Nephron (organoid): ENCODE measurements around the gene GNPTAB.
A peak's percentile ranks its signal among the peaks of the same experiment; 100 is the strongest.
"Not testable (repeated sequence)": the region's sequence is repeated elsewhere in the genome, so short reads cannot be mapped to it uniquely, and the experiment has no call there.

Source experiments
- H3K27ac Mint-ChIP-seq, 3 experiments: 2 replicates each; pipeline ENCODE4 v1.8.0; 2020; ENCODE audit warnings: mixed read lengths in 3 of 3, mild to moderate bottlenecking in 2 of 3, moderate library complexity in 1 of 3
- H3K27me3 Mint-ChIP-seq: 2 replicates; pipeline ENCODE4 v1.8.0; 2021; ENCODE audit warnings: low read depth, mild to moderate bottlenecking, moderate library complexity, mixed read lengths
- H3K36me3 Mint-ChIP-seq: 2 replicates; pipeline ENCODE4 v1.8.0; 2020; ENCODE audit warnings: low read depth, mixed read lengths
- H3K4me1 Mint-ChIP-seq: 2 replicates; pipeline ENCODE4 v1.8.0; 2020; ENCODE audit warnings: mixed read lengths
- H3K4me3 Mint-ChIP-seq, 3 experiments: 2 replicates each; pipeline ENCODE4 v1.8.0; 2020; ENCODE audit warnings: mild to moderate bottlenecking in 3 of 3, mixed read lengths in 3 of 3, moderate library complexity in 2 of 3
- H3K9me3 Mint-ChIP-seq: 2 replicates; pipeline ENCODE4 v1.8.0; 2020; ENCODE audit warnings: mixed read lengths
- TF ChIP-seq, protein P1 (sequence below), 3 experiments: fragments of 200-600 bp; sonication (generic); IDR thresholded peaks; one replicate each; pipeline ENCODE4 v1.5.0; 2021; ENCODE audit warnings: antibody characterized with exemption in 3 of 3; ENCODE audit not compliant: unreplicated experiment in 3 of 3

Gene GNPTAB

DNA sequence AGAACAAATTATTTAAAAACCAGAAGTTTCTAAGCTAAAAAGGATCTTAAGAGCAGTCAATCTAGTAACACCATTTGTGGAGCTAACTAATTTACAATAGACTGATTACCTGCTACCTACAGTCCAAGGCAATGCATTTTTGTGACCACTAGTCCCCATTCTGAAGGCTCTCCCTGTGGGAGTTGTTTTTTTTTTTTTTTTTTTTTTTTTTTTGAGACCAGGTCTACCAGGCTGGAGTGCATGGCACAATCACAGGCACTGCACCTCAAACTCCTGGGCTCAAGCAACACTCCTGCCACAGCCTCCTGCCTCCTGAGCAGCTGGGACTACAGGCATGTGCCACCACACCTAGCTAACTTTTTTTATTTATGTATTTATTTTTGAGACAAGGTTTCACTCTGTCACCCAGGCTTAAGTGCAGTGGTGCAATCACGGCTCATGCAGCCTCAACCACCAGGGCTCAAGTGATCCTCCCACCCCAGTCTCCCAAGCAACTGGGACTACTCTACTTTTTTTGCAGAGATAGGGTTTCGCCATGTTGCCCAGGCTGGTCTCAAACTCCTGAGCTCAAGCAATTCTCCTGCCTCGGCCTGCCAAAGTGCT is 3.9 kb downstream of the GNPTAB start:
- Mint-ChIP-seq H3K36me3 (no peaks in the 10 kb centered on the region), H3K4me3 (peak overlapping the region in 1 of 3 experiments; percentile 31), H3K4me1 (peaks cover 56% of the 10 kb centered on the region)

DNA sequence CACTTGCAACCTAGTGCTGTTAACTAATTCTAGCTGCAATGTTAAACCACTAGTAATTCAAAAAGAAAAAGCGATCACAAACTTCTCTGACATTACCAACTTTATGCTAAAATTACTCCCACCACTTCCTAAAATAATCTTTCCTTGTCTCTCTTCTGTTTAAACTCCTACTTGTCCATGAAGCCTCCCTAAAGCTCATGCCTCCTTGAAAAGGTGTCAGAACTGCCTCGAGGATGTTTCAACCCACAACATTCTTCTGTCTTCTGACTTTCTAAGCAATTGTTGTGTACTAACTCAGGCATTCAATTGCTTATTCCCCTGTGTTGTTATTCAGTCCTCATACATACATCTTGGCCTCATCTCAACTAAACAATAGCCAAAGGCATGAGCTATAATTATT is 5.9 kb downstream of the GNPTAB start:
- Mint-ChIP-seq H3K27me3 (peaks cover 4% of the 10 kb centered on the region), H3K27ac (peak overlapping the region; percentile 42 to 56 (median 47)), H3K9me3 (no peaks in the 10 kb centered on the region), H3K4me1 (peaks cover 48% of the 10 kb centered on the region), H3K4me3 (no peak overlapping the region), H3K36me3 (no peaks in the 10 kb centered on the region)
- TF ChIP-seq, protein P1, sequence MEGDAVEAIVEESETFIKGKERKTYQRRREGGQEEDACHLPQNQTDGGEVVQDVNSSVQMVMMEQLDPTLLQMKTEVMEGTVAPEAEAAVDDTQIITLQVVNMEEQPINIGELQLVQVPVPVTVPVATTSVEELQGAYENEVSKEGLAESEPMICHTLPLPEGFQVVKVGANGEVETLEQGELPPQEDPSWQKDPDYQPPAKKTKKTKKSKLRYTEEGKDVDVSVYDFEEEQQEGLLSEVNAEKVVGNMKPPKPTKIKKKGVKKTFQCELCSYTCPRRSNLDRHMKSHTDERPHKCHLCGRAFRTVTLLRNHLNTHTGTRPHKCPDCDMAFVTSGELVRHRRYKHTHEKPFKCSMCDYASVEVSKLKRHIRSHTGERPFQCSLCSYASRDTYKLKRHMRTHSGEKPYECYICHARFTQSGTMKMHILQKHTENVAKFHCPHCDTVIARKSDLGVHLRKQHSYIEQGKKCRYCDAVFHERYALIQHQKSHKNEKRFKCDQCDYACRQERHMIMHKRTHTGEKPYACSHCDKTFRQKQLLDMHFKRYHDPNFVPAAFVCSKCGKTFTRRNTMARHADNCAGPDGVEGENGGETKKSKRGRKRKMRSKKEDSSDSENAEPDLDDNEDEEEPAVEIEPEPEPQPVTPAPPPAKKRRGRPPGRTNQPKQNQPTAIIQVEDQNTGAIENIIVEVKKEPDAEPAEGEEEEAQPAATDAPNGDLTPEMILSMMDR (IDR thresholded peaks at IDR 0.05; ENCODE audit: unreplicated experiment in 3 of 3): no peak

More for the DNA sequence above, 3.9 kb downstream of the GNPTAB start:
- Mint-ChIP-seq H3K27me3 (peaks cover 4% of the 10 kb centered on the region), H3K9me3 (no peaks in the 10 kb centered on the region), H3K27ac (peak overlapping the region in 2 of 3 experiments; percentile 42 to 75)
- TF ChIP-seq, protein P1 (IDR thresholded peaks at IDR 0.05; ENCODE audit: unreplicated experiment in 3 of 3): no peak

DNA sequence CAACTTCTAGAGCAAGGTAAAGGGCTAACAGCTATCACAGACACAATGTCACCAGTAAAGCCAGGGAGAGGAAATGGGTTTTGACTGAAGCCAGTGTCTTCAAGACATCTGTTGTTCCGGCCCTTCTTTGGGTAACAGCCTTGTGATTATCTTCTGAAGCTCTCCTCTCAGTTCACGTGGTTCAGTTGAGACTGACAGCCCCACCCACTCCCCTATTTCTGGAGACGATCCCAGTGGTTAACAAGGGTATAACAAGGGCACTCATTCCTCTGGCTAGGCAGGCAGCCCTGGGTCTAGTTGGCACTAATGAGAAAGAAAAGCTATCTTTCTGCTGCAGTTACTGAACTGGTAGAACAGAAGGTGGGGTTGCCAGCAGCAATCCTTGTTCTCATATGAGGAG is 6.9 kb downstream of the GNPTAB start:
- Mint-ChIP-seq H3K4me3 (no peak overlapping the region), H3K36me3 (peaks cover 4% of the 10 kb centered on the region), H3K27me3 (no peaks in the 10 kb centered on the region), H3K9me3 (no peaks in the 10 kb centered on the region), H3K27ac (peak overlapping the region; percentile 61 to 67 (median 61)), H3K4me1 (peaks cover 39% of the 10 kb centered on the region)
- TF ChIP-seq, protein P1 (IDR thresholded peaks at IDR 0.05; ENCODE audit: unreplicated experiment in 3 of 3): no peak

DNA sequence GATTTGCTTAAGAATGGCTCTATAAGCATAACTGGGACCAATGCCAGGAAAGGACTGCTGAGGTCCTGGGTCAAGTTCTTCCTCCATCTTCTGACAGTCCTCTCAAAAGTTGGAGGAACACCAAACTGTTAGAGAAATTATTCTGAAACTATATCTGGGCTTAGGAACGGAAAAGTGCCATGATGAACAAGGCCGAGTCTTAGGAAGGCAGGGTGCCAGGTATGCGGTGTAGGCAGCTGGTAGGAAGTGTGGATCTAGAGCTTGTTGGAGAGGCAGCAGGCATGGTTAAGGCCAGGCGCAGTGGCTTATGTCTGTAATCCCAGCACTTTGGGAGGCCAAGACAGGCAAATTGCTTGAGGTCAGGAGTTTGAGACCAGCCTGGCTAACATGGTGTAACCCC is 7.7 kb downstream of the GNPTAB start:
- H3K9me3 Mint-ChIP-seq: peaks cover 1% of the 10 kb centered on the region
- no peaks in the 10 kb centered on the region for H3K27me3 Mint-ChIP-seq
- H3K27ac Mint-ChIP-seq: peak overlapping the region in 2 of 3 experiments; percentile 61 to 85
- TF ChIP-seq, protein P1 (IDR thresholded peaks at IDR 0.05; ENCODE audit: unreplicated experiment in 3 of 3): no peak
- H3K36me3 Mint-ChIP-seq: peaks cover 6% of the 10 kb centered on the region
- H3K4me3 Mint-ChIP-seq: peak overlapping the region in 1 of 3 experiments; percentile 33
- H3K4me1 Mint-ChIP-seq: peaks cover 37% of the 10 kb centered on the region

DNA sequence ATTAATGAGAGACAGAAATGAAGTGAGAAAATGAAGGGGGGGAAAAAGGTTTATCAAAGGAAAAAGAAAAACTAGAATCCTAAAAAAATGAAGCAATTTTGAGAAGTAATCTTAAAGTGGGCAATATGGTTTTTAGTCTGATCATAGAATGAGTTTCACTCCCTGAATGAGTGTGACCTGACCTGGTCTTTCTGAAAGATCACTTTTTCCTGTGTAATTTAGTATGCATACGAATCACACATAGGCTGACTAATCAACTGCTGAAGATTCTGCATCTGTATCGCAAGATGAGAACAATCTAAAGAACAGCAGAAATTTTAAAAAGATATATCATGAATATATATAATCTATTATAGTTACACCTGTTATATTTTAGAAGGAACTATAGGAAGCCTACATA is 11.3 kb downstream of the GNPTAB start:
- Mint-ChIP-seq H3K4me3 (no peak overlapping the region), H3K36me3 (peaks cover 21% of the 10 kb centered on the region), H3K9me3 (peaks cover 14% of the 10 kb centered on the region), H3K4me1 (peaks cover 16% of the 10 kb centered on the region), H3K27ac (no peak overlapping the region), H3K27me3 (no peaks in the 10 kb centered on the region)
- TF ChIP-seq, protein P1 (IDR thresholded peaks at IDR 0.05; ENCODE audit: unreplicated experiment in 3 of 3): no peak

DNA sequence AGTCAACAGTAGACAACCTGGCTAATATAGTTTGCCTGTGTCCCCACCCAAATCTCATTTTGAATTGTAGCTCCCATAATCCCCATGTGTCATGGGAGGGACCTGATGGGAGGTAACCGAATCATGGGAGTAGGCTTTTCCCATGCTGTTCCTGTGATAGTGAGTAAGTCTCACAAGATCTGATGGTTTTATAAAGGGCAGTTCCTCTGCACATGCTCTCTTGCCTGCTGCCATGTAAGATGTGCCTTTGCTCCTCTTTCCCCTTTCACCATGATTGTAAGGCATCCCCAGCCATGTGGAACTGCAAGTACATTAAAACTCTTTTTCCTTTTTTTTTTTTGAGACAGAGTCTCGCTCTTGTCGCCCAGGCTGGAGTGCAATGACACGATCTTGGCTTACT is 12.1 kb downstream of the GNPTAB start:
- not testable (repeated sequence) for H3K27me3 Mint-ChIP-seq, H3K27ac Mint-ChIP-seq, H3K4me3 Mint-ChIP-seq
- peaks cover 14% of the 10 kb centered on the region for H3K9me3 Mint-ChIP-seq
- peaks cover 21% of the 10 kb centered on the region for H3K36me3 Mint-ChIP-seq
- H3K4me1 Mint-ChIP-seq: peaks cover 11% of the 10 kb centered on the region
